Endothelial cell of umbilical vein (primary cell): ENCODE measurements around the gene B4GALNT1. TPM values are rescaled to one million over a fixed set of nuclear protein-coding genes. Genes with fewer than 3 reads are reported as not detected.

Experiments
- BruUV-seq: library from RNA; stranded (reverse); fragments of 400-500 nt; replicated peaks from 2 replicates; lab custom pipeline; 2021; lab: Mats Ljungman, UMichigan
- CTCF ChIA-PET: fragments of 300-600, 350-600 bp; sonication (Branson Sonifier 250); formaldehyde crosslinking; loops from one replicate; lab custom pipeline; 2021; ENCODE audit warnings: antibody characterized with exemption, inconsistent platforms; lab: Charles Lee
- POLR2A ChIA-PET: fragments of 300-600, 350-600 bp; sonication (Branson Sonifier 250); formaldehyde crosslinking; loops from one replicate; lab custom pipeline; 2021; ENCODE audit warnings: antibody characterized with exemption, inconsistent platforms; lab: Charles Lee
- DNase-seq: peaks from one replicate; pipeline ENCODE4 v3.0.0-alpha.2; 2011; ENCODE audit warnings: low read depth, low spot score
- FAIRE-seq: peaks from 2 replicates; lab custom pipeline; 2011; peaks lifted over from hg19 to GRCh38; lab: Jason Lieb, UNC
- H2AFZ ChIP-seq: 2 replicates; pipeline ENCODE4 v1.6.0; 2012; ENCODE audit warnings: low read depth, low read length, control low read depth, inconsistent platforms
- H3K27ac ChIP-seq: 2 replicates; pipeline ENCODE4 v1.5.1; 2011; ENCODE audit warnings: low read depth, mild to moderate bottlenecking, control low read depth, low read length, moderate library complexity; ENCODE audit not compliant: insufficient read depth
- H3K27me3 ChIP-seq, 2 experiments: 2 replicates each; pipeline versions ENCODE4 v1.6.0 to v1.6.1; 2011; ENCODE audit warnings: low read length in 2 of 2, mixed read lengths in 1 of 2; ENCODE audit not compliant: control insufficient read depth in 2 of 2, insufficient read depth in 2 of 2
- H3K36me3 ChIP-seq, 2 experiments: 2 replicates in 1 of 2; 3 replicates in 1 of 2; pipeline ENCODE4 v1.5.1; 2011; ENCODE audit warnings: low read length in 2 of 2, mild to moderate bottlenecking in 1 of 2, moderate library complexity in 1 of 2; ENCODE audit not compliant: control insufficient read depth in 2 of 2, insufficient read depth in 2 of 2; ENCODE audit errors: extremely low read depth in 1 of 2
- H3K4me1 ChIP-seq: 3 replicates; pipeline ENCODE4 v1.5.1; 2011; ENCODE audit warnings: mild to moderate bottlenecking, low read length; ENCODE audit not compliant: control insufficient read depth, insufficient read depth; ENCODE audit errors: extremely low read depth
- H3K4me2 ChIP-seq: 2 replicates; pipeline ENCODE4 v1.6.1; 2011; ENCODE audit warnings: low read length, control low read depth, mixed read lengths; ENCODE audit not compliant: insufficient read depth
- H3K4me3 ChIP-seq, 3 experiments: fragments of 200-600 bp in 1 of 3; sonication (generic), shearing (Covaris generic) in 1 of 3; replicated peaks in 1 of 3; 2 replicates each; pipeline ENCODE4 v1.5.1; 2011 to 2016; ENCODE audit warnings: control low read depth in 3 of 3, low read length in 3 of 3, mild to moderate bottlenecking in 2 of 3, inconsistent platforms in 1 of 3, low read depth in 1 of 3, moderate library complexity in 1 of 3; ENCODE audit not compliant: insufficient read depth in 1 of 3
- H3K79me2 ChIP-seq: 2 replicates; pipeline ENCODE4 v1.6.0; 2012; ENCODE audit warnings: low read length, inconsistent platforms; ENCODE audit not compliant: control insufficient read depth, insufficient read depth
- H3K9ac ChIP-seq: replicated peaks from 2 replicates; pipeline ENCODE3; 2011; ENCODE audit warnings: low read length, control low read depth; ENCODE audit not compliant: insufficient read depth; ENCODE audit errors: extremely low read depth
- H3K9me1 ChIP-seq: replicated peaks from 3 replicates; pipeline ENCODE4 v1.6.0; 2011; ENCODE audit warnings: mild to moderate bottlenecking, low read length; ENCODE audit not compliant: control insufficient read depth, insufficient read depth; ENCODE audit errors: extremely low read depth
- H3K9me3 ChIP-seq: replicated peaks from 2 replicates; pipeline ENCODE4 v1.5.1; 2012; ENCODE audit warnings: low read length, inconsistent platforms; ENCODE audit not compliant: control insufficient read depth, insufficient read depth
- H4K20me1 ChIP-seq: replicated peaks from 2 replicates; pipeline ENCODE3; 2011; ENCODE audit warnings: mild to moderate bottlenecking, low read length; ENCODE audit not compliant: control insufficient read depth, insufficient read depth; ENCODE audit errors: extremely low read depth
- CTCF ChIP-seq, 2 donors: IDR thresholded peaks; 1 replicate in 1 of 2; 2 replicates in 1 of 2; pipeline ENCODE4 v1.5.1; 2011; ENCODE audit warnings: low read length in 2 of 2, mild to moderate bottlenecking in 2 of 2, moderate library complexity in 2 of 2, control low read depth in 1 of 2, inconsistent platforms in 1 of 2, low read depth in 1 of 2; ENCODE audit not compliant: insufficient read depth in 1 of 2; ENCODE audit errors: extremely low read depth in 1 of 2
- FOS ChIP-seq: IDR thresholded peaks from 2 replicates; pipeline ENCODE4 v1.6.1; 2011; ENCODE audit warnings: mild to moderate bottlenecking, low read length, moderate library complexity, borderline replicate concordance; ENCODE audit not compliant: insufficient read depth
- GATA2 ChIP-seq: IDR thresholded peaks from 2 replicates; pipeline ENCODE4 v1.7.0; 2011; ENCODE audit warnings: low read depth, mild to moderate bottlenecking, moderate library complexity, mixed read lengths, low read length; ENCODE audit not compliant: insufficient read length, insufficient read depth
- JUN ChIP-seq: IDR thresholded peaks from 2 replicates; pipeline ENCODE4 v1.6.1; 2011; ENCODE audit warnings: borderline replicate concordance, low read depth; ENCODE audit not compliant: insufficient read length, insufficient read depth
- MAX ChIP-seq: IDR thresholded peaks from 2 replicates; pipeline ENCODE4 v1.6.1; 2011; ENCODE audit not compliant: insufficient read depth, insufficient read length
- MYC ChIP-seq: IDR thresholded peaks from one replicate; pipeline ENCODE4 v1.6.1; 2011; ENCODE audit warnings: mild to moderate bottlenecking, low read depth, low read length
- POLR2A ChIP-seq: IDR thresholded peaks from 2 replicates; pipeline ENCODE4 v1.6.1; 2012; ENCODE audit warnings: low read depth, mild to moderate bottlenecking, control low read depth, low read length
- POLR2AphosphoS5 ChIP-seq: IDR thresholded peaks from 2 replicates; pipeline ENCODE4 v1.6.1; 2012; ENCODE audit warnings: low read depth, mild to moderate bottlenecking, control low read depth, low read length, moderate library complexity; ENCODE audit not compliant: insufficient read depth
- dilution Hi-C: fragments of 300-500 bp; cut with MboI; formaldehyde crosslinking; loops from one replicate; pipeline ENCODE4 v1.15.0; 2019; ENCODE audit warnings: low sequenced_read_pairs; ENCODE audit not compliant: extremely low pct_ligation_motif_present
- intact Hi-C: fragments of 100-400 bp; cut with micrococcal nuclease; formaldehyde crosslinking; loops from one replicate; pipeline ENCODE4 v1.10.0; 2022
- polyA plus RNA-seq, 4 experiments: library from polyadenylated mRNA; depleted of rRNA in 3 of 4; stranded (reverse) in 3 of 4; unstranded in 1 of 4; fragments of >200 nt; gene quantifications; 2 replicates each; pipeline versions ENCODE4 v1.2.1 to v1.2.3, GENCODE V29; 2011 to 2012; ENCODE audit warnings: missing spikeins in 1 of 4
- total RNA-seq: library from RNA; stranded (reverse); gene quantifications from 2 replicates; pipeline ENCODE4 v1.2.3, GENCODE V29; 2021

The B4GALNT1 gene
- total and polyA plus RNA-seq, 2 donors (not counting 3 experiments of a cell fraction or from before 2014, with no cell fraction given) = 0.33 to 0.35 TPM

- no peaks in the 10 kb centered on the region for H3K9me3 ChIP-seq
- H3K27me3 ChIP-seq = peaks cover 5 to 16% of the 10 kb centered on the region in 2 experiments
- H2AFZ ChIP-seq = no peak overlapping the region
- H3K79me2 ChIP-seq = no peaks in the 10 kb centered on the region
- ChIA-PET CTCF (interaction anchor here (1.0 to 5.7 kb wide), 4 partner anchors 11 to 26 kb away, joined by 4 to 54 read pairs (median 8); partner anchors contain the start of gene B4GALNT1), POLR2A (no interaction called here)
- no peaks in the 10 kb centered on the region for H4K20me1 ChIP-seq
- no peaks in the 10 kb centered on the region for H3K9me1 ChIP-seq
- TF ChIP-seq FOS = no peak
- no peak for TF ChIP-seq MAX
- no peak for TF ChIP-seq JUN
- TF ChIP-seq POLR2AphosphoS5 = no peak
- peaks cover 3% of the 10 kb centered on the region for H3K4me1 ChIP-seq
- peaks cover 0 to 1% of the 10 kb centered on the region in 2 experiments for H3K36me3 ChIP-seq
- no peak for DNase-seq
- dilution Hi-C loops = no loop called here
- no peak overlapping the region for H3K4me2 ChIP-seq
- H3K9ac ChIP-seq = no peak overlapping the region
- FAIRE-seq = no peak
- intact Hi-C loops = loop anchor here (2.0 kb wide), 1 partner anchor 19 kb away; the partner anchor contains the start of gene PIP4K2C
- H3K27ac ChIP-seq = no peak overlapping the region
- H3K4me3 ChIP-seq = no peak overlapping the region
- BruUV-seq = no TSS peak
Measured at GRCh38 chr12:57609781-57610553, 23.0 kb downstream of the B4GALNT1 start.

GRCh38 chr12:57609101-57609780 is 23.8 kb downstream of the B4GALNT1 start:
- FAIRE-seq (no peak), DNase-seq (no peak)
- intact Hi-C loops (no loop called here), dilution Hi-C loops (no loop called here)
- Histone ChIP-seq H3K9me3 (no peaks in the 10 kb centered on the region), H3K9me1 (no peaks in the 10 kb centered on the region), H3K36me3 (peaks cover 0 to 1% of the 10 kb centered on the region in 2 experiments), H3K27me3 (peaks cover 5 to 16% of the 10 kb centered on the region in 2 experiments), H3K27ac (no peak overlapping the region), H3K4me2 (no peak overlapping the region), H3K79me2 (no peaks in the 10 kb centered on the region), H2AFZ (no peak overlapping the region), H4K20me1 (no peaks in the 10 kb centered on the region), H3K4me3 (no peak overlapping the region), H3K4me1 (peaks cover 5% of the 10 kb centered on the region), H3K9ac (no peak overlapping the region)
- ChIA-PET POLR2A (no interaction called here), CTCF (interaction anchor here (1.0 to 6.8 kb wide), 4 partner anchors 13 to 26 kb away, joined by 3 to 44 read pairs (median 6); partner anchors contain the start of gene B4GALNT1)
- no peak for TF ChIP-seq MYC
- no peak for TF ChIP-seq CTCF (IDR thresholded peaks at IDR 0.05; ENCODE audit: extremely low read depth in 1 of 2, insufficient read depth in 1 of 2, low read depth in 1 of 2, low read length in 2 of 2)
- TF ChIP-seq POLR2A = no peak
- no peak for TF ChIP-seq MAX
- no peak for TF ChIP-seq POLR2AphosphoS5
- no peak for TF ChIP-seq GATA2
- TF ChIP-seq JUN = no peak
- BruUV-seq = no TSS peak
